H1 (cell line): ENCODE results near the gene HTR4.

Experiments
- CTCF ChIP-seq, 3 experiments: IDR thresholded peaks; 1 replicate in 2 of 3; 2 replicates in 1 of 3; pipeline versions ENCODE4 v1.5.1 to v1.6.1; 2011; ENCODE audit warnings: low read length in 3 of 3, mild to moderate bottlenecking in 3 of 3, inconsistent platforms in 2 of 3, low read depth in 1 of 3, moderate library complexity in 1 of 3; ENCODE audit not compliant: insufficient read depth in 1 of 3; ENCODE audit errors: control extremely low read depth in 1 of 3
- EP300 ChIP-seq, 2 experiments: IDR thresholded peaks; 1 replicate in 1 of 2; 2 replicates in 1 of 2; pipeline ENCODE4 v1.6.1; 2011 to 2012; ENCODE audit warnings: low read depth in 2 of 2, low read length in 2 of 2, mild to moderate bottlenecking in 2 of 2, borderline replicate concordance in 1 of 2, inconsistent platforms in 1 of 2, moderate library complexity in 1 of 2
- EZH2 ChIP-seq: fragments of 200-600 bp; sonication (generic); IDR thresholded peaks from 2 replicates; pipeline ENCODE4 v1.7.1; 2012; ENCODE audit warnings: low read depth, mild to moderate bottlenecking, moderate library complexity, low read length, inconsistent platforms; ENCODE audit not compliant: severe bottlenecking
- JUN ChIP-seq: IDR thresholded peaks from 2 replicates; pipeline ENCODE4 v1.6.1; 2011; ENCODE audit warnings: low read depth, mild to moderate bottlenecking, improper control_type of control experiment, low read length
- POLR2A ChIP-seq, 2 experiments: IDR thresholded peaks; 1 replicate in 1 of 2; 2 replicates in 1 of 2; pipeline ENCODE4 v1.6.1; 2011; ENCODE audit warnings: low read depth in 2 of 2, low read length in 2 of 2, mild to moderate bottlenecking in 2 of 2; ENCODE audit errors: control extremely low read depth in 1 of 2
- RFX5 ChIP-seq: IDR thresholded peaks from 2 replicates; pipeline ENCODE4 v1.6.1; 2011; ENCODE audit warnings: low read depth, low read length, improper control_type of control experiment, borderline replicate concordance
- SIN3A ChIP-seq, 2 experiments: IDR thresholded peaks in 1 of 2; conservative IDR thresholded peaks in 1 of 2; 2 replicates each; pipeline ENCODE4 v1.6.1; 2011 to 2012; ENCODE audit warnings: low read length in 2 of 2, improper control_type of control experiment in 1 of 2, low read depth in 1 of 2, mild to moderate bottlenecking in 1 of 2
- TCF12 ChIP-seq: IDR thresholded peaks from 2 replicates; pipeline ENCODE4 v1.6.1; 2011; ENCODE audit warnings: low read depth, mild to moderate bottlenecking, low read length
- TF ChIP-seq, protein P1 (sequence below): fragments of 300-600 bp; sonication (generic); IDR thresholded peaks from 2 replicates; pipeline ENCODE4 v1.7.1; 2012; ENCODE audit warnings: low read length, moderate library complexity, mild to moderate bottlenecking, inconsistent platforms; ENCODE audit not compliant: insufficient replicate concordance

DNA sequence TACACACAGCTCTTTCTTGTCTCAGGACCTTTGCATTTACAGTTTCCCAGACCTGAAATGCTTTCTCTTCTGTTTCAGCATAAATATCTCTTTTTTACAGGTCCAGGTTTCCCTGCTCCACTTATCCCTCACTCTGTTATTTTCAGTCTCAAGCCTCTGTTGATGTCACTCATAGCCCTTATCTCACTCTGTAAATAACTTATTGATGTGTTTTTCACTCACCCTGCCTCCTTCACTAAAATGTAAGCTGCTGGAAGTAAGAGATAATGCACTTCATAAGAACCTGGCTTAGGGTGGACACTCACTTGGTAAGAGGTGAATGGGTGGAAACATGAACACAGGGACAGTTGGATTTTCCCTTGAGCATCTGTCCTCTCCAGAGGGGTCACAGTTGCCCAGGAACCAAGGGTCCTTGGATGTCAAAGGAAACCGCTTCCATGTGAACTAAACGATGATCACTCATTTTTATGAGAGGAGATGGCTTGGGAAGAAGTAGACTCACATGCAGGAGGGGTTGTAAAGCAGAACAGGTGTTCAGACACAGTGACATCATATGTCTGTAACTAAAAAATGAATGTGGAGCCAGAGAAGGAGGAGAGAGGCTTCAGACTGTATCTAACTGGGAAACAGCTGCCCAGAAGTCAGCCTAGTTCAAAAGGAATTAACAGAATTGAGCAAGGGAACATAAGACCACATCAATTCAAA, 5.5 kb upstream of the HTR4 start:
- TF ChIP-seq CTCF (IDR thresholded peaks at IDR 0.05; ENCODE audit: control extremely low read depth in 1 of 3, insufficient read depth in 1 of 3, low read depth in 1 of 3, low read length in 3 of 3) (no peak), TCF12 (no peak), POLR2A (IDR thresholded peaks at IDR 0.05; ENCODE audit: control extremely low read depth in 1 of 2, low read depth in 2 of 2, low read length in 2 of 2) (no peak), SIN3A (conservative IDR thresholded peaks at IDR 0.05 in 1 of 2, IDR thresholded peaks at IDR 0.05 in 1 of 2; ENCODE audit: low read depth in 1 of 2, low read length in 2 of 2) (no peak), EP300 (IDR thresholded peaks at IDR 0.05; ENCODE audit: borderline replicate concordance in 1 of 2, low read depth in 2 of 2, low read length in 2 of 2) (no peak), RFX5 (no peak), JUN (no peak), EZH2 (no peak)
- TF ChIP-seq, protein P1, sequence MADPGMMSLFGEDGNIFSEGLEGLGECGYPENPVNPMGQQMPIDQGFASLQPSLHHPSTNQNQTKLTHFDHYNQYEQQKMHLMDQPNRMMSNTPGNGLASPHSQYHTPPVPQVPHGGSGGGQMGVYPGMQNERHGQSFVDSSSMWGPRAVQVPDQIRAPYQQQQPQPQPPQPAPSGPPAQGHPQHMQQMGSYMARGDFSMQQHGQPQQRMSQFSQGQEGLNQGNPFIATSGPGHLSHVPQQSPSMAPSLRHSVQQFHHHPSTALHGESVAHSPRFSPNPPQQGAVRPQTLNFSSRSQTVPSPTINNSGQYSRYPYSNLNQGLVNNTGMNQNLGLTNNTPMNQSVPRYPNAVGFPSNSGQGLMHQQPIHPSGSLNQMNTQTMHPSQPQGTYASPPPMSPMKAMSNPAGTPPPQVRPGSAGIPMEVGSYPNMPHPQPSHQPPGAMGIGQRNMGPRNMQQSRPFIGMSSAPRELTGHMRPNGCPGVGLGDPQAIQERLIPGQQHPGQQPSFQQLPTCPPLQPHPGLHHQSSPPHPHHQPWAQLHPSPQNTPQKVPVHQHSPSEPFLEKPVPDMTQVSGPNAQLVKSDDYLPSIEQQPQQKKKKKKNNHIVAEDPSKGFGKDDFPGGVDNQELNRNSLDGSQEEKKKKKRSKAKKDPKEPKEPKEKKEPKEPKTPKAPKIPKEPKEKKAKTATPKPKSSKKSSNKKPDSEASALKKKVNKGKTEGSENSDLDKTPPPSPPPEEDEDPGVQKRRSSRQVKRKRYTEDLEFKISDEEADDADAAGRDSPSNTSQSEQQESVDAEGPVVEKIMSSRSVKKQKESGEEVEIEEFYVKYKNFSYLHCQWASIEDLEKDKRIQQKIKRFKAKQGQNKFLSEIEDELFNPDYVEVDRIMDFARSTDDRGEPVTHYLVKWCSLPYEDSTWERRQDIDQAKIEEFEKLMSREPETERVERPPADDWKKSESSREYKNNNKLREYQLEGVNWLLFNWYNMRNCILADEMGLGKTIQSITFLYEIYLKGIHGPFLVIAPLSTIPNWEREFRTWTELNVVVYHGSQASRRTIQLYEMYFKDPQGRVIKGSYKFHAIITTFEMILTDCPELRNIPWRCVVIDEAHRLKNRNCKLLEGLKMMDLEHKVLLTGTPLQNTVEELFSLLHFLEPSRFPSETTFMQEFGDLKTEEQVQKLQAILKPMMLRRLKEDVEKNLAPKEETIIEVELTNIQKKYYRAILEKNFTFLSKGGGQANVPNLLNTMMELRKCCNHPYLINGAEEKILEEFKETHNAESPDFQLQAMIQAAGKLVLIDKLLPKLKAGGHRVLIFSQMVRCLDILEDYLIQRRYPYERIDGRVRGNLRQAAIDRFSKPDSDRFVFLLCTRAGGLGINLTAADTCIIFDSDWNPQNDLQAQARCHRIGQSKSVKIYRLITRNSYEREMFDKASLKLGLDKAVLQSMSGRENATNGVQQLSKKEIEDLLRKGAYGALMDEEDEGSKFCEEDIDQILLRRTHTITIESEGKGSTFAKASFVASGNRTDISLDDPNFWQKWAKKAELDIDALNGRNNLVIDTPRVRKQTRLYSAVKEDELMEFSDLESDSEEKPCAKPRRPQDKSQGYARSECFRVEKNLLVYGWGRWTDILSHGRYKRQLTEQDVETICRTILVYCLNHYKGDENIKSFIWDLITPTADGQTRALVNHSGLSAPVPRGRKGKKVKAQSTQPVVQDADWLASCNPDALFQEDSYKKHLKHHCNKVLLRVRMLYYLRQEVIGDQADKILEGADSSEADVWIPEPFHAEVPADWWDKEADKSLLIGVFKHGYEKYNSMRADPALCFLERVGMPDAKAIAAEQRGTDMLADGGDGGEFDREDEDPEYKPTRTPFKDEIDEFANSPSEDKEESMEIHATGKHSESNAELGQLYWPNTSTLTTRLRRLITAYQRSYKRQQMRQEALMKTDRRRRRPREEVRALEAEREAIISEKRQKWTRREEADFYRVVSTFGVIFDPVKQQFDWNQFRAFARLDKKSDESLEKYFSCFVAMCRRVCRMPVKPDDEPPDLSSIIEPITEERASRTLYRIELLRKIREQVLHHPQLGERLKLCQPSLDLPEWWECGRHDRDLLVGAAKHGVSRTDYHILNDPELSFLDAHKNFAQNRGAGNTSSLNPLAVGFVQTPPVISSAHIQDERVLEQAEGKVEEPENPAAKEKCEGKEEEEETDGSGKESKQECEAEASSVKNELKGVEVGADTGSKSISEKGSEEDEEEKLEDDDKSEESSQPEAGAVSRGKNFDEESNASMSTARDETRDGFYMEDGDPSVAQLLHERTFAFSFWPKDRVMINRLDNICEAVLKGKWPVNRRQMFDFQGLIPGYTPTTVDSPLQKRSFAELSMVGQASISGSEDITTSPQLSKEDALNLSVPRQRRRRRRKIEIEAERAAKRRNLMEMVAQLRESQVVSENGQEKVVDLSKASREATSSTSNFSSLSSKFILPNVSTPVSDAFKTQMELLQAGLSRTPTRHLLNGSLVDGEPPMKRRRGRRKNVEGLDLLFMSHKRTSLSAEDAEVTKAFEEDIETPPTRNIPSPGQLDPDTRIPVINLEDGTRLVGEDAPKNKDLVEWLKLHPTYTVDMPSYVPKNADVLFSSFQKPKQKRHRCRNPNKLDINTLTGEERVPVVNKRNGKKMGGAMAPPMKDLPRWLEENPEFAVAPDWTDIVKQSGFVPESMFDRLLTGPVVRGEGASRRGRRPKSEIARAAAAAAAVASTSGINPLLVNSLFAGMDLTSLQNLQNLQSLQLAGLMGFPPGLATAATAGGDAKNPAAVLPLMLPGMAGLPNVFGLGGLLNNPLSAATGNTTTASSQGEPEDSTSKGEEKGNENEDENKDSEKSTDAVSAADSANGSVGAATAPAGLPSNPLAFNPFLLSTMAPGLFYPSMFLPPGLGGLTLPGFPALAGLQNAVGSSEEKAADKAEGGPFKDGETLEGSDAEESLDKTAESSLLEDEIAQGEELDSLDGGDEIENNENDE = no peak
